ENCODE data around the gene IL17B.

IL17B gene

GRCh38 chr5:149353911-149354310 lies 25.2 kb downstream of the IL17B start:
- no peak for DNase-seq

- DNase-seq, result no peak
Observed at GRCh38 chr5:149352169-149352568, 26.9 kb downstream of the IL17B start.

- DNase-seq, result no peak
Observed at GRCh38 chr5:149349382-149349781, 29.7 kb downstream of the IL17B start.

GRCh38 chr5:149348518-149348917 lies 30.6 kb downstream of the IL17B start:
- DNase-seq, result no peak

- no peak for DNase-seq
Observed at GRCh38 chr5:149345892-149346222, 33.2 kb downstream of the IL17B start.

- DNase-seq, result peak; percentile 98
Observed at GRCh38 chr5:149345147-149345891, 33.8 kb downstream of the IL17B start, which contains the start of gene GRPEL2. Gene GRPEL2 (plus strand): TSS chr5:149345499. CDS start chr5:149345540, 41 bp downstream.

- no peak for DNase-seq
Observed at GRCh38 chr5:149344151-149344550, 34.9 kb downstream of the IL17B start.

- DNase-seq, result peak; percentile 22
Observed at GRCh38 chr5:149341876-149342275, 37.2 kb downstream of the IL17B start.

GRCh38 chr5:149340920-149341319 lies 38.2 kb downstream of the IL17B start:
- DNase-seq, result no peak

- peak; percentile 12 for DNase-seq
Observed at GRCh38 chr5:149338364-149338763, 40.7 kb downstream of the IL17B start.

- peak; percentile 90 for DNase-seq
Observed at GRCh38 chr5:149337736-149338135, 41.4 kb downstream of the IL17B start.

- DNase-seq, result no peak
Observed at GRCh38 chr5:149333711-149334443, 45.2 kb downstream of the IL17B start.

GRCh38 chr5:149328177-149328576 lies 50.9 kb downstream of the IL17B start:
- DNase-seq, result no peak

- DNase-seq, result peak; percentile 20
Observed at GRCh38 chr5:149326611-149327010, 52.5 kb downstream of the IL17B start.

GRCh38 chr5:149325894-149326293 lies 53.2 kb downstream of the IL17B start:
- DNase-seq, result no peak

- DNase-seq, result no peak
Observed at GRCh38 chr5:149325166-149325735, 53.8 kb downstream of the IL17B start.

GRCh38 chr5:149324641-149325040 lies 54.5 kb downstream of the IL17B start:
- no peak for DNase-seq

Data from eye (tissue), 1 donor.